Esophagus mucosa (tissue), 1 donor: ENCODE data around the gene SEMA4A. TPM values are rescaled to one million over a fixed set of nuclear protein-coding genes. Genes with fewer than 3 reads are reported as not detected.

ENCODE experiments used
- total RNA-seq: library from RNA; stranded (reverse); gene quantifications from one replicate; pipeline ENCODE4 v1.2.4, GENCODE V29; 2023
- donor health status: DM: yes; HTN: yes; CAD: no.

SEMA4A gene
- total RNA-seq, 1 donor from 2014 or later, result 34.6 TPM

Other genes starting within 250 kb of the SEMA4A start
- gene RIT1, start 242.2 kb upstream of the SEMA4A start, total RNA-seq, result 35.7 TPM
- 19.4 TPM for gene KHDC4, start 219.2 kb upstream of the SEMA4A start, total RNA-seq
- not detected for gene RXFP4, start 211.9 kb upstream of the SEMA4A start, total RNA-seq
- gene ARHGEF2, start 175.0 kb upstream of the SEMA4A start, total RNA-seq, result 23.8 TPM
- gene SSR2, start 132.6 kb upstream of the SEMA4A start, total RNA-seq, result 121 TPM
- gene UBQLN4, start 99.8 kb upstream of the SEMA4A start, total RNA-seq, result 23.0 TPM
- gene LAMTOR2, start 98.8 kb upstream of the SEMA4A start, total RNA-seq, result 62.3 TPM
- gene RAB25, start 92.4 kb upstream of the SEMA4A start, total RNA-seq, result 420 TPM
- 1.7 TPM for gene MEX3A, start 71.1 kb upstream of the SEMA4A start, total RNA-seq
- 315 TPM for gene LMNA, start 38.9 kb upstream of the SEMA4A start, total RNA-seq
- 12.7 TPM for gene SLC25A44, start 40.5 kb downstream of the SEMA4A start, total RNA-seq
- gene PMF1, start 59.4 kb downstream of the SEMA4A start, total RNA-seq, result 44.3 TPM
- 0.28 TPM for gene BGLAP, start 88.6 kb downstream of the SEMA4A start, total RNA-seq
- gene PAQR6, start 94.5 kb downstream of the SEMA4A start, total RNA-seq, result 2.0 TPM
- 38.0 TPM for gene SMG5, start 129.2 kb downstream of the SEMA4A start, total RNA-seq
- 110 TPM for gene TMEM79, start 130.7 kb downstream of the SEMA4A start, total RNA-seq
- gene GLMP, start 142.1 kb downstream of the SEMA4A start, total RNA-seq, result 22.5 TPM
- not detected for gene VHLL, start 145.7 kb downstream of the SEMA4A start, total RNA-seq
- gene CCT3, start 184.7 kb downstream of the SEMA4A start, total RNA-seq, result 178 TPM
- gene TSACC, start 184.9 kb downstream of the SEMA4A start, total RNA-seq, result 0.80 TPM
- 1.7 TPM for gene RHBG, start 215.6 kb downstream of the SEMA4A start, total RNA-seq